Activated CD4-positive, alpha-beta T cell treated with anti-CD3 and anti-CD28 coated beads, Interleukin-2, amount 50 U/mL, for 16 hours (primary cell): ENCODE results near the gene SH3TC1.

Source experiments
- DNase-seq: peaks from one replicate; pipeline ENCODE4 v3.0.0-alpha.2; 2020

The SH3TC1 gene

DNA sequence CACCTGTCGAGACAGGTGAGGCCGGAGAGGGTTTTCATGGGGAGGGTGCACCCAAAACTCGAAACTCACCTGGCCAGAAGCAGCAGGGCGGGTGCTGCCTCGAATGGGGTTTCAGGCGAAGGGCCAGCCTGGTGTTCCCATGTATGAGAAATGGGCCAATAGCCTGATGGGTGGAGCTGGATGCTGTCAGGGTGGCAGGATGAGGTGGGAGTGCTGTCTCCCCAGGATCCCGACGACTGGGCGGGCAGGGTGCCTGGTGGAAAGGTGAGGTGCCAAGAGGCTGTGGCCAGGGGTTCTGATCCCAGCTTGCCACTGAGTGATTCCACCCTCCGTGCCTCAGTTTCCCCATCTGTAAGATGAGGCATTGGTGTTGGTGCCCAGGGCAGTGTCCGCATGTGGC lies 16.8 kb upstream of the SH3TC1 start:
- no peak for DNase-seq

DNA sequence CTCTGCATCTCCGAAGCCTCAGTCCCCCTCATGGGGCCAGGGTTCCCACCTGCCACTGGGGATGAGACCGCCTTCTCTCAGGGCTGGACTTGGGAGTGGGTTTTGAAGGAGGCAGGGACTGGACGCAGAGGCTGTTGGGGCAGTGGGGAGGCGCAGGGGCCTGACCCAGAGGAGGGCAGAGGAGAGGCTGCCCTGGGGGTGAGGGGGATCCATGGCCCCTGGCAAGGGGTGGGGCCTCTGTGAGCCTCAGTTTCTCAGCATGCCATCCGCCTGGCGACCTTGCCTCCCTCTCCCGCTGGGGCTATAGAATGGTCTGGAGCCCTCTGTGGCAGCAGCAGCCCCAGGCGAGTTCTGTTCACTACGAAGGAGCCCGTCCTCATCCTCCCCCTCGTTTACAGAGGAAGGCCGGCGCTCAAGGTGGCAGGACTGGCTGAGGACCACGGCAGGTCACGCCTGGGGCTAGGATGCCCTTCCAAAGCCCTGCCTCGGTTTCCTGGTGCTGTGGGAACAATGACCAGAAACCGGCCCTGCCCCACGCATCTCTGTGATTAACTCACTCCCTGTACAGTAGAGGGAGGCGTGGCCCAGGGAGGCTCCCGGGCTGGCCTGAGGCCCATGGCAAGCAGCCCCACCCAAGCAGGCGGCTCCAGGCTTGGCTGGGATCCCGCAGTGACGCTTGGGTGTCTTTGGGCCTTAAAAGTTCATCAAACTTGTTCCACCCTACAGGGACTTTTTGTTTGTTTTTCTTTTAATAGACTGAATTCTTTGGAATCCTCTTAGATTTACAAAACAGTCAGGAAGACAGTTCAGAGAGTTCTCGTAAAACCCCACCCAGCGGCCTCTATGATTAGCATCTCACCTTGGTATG lies 16.0 kb upstream of the SH3TC1 start:
- DNase-seq = no peak

DNA sequence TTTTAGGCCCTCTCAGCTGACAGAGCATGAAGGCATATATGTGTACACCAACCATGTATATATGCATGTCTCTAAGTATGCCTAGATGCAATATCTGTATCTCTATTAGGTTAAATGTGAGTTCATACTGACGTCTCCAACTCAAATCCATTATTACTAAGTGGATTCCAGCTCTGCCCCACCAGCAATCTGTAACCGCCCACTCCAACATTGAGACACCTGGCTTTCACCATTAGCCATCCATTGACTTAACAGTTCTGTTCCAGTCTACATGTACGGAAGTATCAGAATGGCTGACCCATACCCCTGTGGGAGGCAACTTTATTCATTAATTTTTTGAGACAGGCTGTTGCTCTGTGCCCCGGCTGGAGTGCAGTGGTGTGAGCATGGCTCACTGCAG lies 15.0 kb upstream of the SH3TC1 start:
- DNase-seq = no peak

DNA sequence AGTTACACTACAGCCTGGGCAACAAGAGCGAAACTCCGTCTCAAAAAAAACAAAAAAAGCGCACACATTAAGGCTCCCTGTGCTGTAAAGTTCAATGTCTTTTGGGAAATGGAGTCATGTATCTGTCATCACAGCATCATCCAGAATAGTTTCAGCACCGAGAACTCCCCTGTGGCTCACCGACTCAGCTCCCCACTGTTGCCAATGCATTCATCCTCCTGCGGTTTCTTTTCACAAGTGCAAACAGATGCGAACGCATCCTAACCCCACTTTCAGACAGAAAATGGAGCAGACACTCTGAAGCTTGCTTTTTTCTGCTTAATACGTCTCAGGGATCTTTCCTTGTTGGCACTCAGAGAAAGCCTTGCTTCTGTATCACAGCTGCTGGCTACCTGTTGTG lies 13.8 kb upstream of the SH3TC1 start:
- no peak for DNase-seq

DNA sequence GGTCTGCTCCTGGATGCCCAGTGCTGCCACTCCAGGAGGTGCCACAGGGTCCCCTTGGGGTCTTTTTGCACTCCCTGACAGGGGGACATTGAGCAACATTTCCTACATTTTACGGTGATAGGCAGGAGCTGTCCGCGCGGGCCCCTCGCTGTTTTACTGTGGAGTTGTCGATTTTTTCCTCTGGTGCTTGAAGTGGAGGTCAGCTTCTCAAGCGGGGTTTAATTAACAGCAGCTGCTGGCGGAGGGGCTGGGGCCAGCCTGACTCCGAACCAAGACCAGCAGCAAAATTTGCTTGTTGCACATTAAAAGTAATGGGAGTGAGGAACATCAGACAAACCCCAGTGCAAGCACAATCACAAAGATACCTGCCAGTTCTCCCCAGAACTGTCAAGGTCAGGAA lies 13.2 kb upstream of the SH3TC1 start:
- DNase-seq = no peak

DNA sequence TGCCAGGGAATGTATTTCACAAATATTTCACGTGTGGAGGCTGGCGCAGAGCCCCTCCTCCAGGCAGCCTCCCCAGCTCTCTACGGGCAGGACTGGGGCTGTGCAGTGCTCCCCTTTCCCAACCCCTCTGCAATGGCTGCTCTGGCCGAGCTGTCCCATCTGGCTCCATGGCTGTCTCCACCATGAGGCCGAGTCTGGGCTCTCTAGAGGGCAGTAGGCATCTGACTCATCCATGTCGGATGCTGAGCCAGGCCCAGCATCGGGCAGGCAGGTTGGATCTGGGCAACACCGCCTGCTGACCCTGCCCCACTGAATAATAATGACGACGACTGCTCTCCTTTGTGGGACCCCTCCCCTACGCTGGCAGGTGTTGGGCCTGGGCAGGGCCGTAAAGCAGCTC lies 11.0 kb upstream of the SH3TC1 start:
- DNase-seq = no peak

DNA sequence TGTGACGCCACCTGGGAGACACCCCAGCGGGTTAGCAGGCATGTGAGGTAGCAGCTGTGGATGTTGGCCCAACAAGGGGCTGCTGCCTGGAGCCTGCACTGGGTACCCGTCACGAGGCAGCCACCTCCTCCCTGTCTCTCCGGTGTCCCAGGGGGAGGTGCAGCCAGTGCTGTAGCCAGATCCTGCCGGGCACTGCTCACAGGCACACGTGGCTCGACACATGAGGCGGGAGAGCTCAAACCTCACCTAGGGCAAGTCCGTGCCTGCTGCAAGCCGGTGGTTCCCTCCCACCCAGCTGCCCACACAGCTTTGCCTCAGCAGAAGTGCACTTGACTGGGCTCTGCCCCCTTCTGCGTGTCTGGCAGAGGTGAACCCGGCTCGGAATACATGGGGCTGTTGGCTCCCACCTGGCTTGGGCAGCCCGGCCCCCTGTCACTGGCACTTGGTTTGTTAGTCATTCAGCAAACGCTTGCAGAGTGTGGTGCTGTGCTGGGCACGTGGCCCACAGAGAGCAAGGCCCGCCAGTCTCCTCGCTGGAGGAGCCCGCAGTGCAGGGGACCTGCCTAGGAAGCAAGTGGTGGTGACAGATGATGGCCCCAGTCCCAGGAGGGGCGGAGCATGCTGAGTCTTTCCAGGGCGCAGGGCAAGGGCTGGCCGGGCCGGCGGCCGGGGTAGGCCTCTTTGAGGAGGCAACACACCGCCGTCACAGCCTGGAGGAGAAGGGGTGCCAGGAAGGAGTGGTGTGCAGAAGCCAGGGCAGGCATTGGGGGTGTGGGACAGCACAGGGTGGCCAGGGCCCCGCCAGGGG lies 10.1 kb upstream of the SH3TC1 start:
- DNase-seq = no peak

DNA sequence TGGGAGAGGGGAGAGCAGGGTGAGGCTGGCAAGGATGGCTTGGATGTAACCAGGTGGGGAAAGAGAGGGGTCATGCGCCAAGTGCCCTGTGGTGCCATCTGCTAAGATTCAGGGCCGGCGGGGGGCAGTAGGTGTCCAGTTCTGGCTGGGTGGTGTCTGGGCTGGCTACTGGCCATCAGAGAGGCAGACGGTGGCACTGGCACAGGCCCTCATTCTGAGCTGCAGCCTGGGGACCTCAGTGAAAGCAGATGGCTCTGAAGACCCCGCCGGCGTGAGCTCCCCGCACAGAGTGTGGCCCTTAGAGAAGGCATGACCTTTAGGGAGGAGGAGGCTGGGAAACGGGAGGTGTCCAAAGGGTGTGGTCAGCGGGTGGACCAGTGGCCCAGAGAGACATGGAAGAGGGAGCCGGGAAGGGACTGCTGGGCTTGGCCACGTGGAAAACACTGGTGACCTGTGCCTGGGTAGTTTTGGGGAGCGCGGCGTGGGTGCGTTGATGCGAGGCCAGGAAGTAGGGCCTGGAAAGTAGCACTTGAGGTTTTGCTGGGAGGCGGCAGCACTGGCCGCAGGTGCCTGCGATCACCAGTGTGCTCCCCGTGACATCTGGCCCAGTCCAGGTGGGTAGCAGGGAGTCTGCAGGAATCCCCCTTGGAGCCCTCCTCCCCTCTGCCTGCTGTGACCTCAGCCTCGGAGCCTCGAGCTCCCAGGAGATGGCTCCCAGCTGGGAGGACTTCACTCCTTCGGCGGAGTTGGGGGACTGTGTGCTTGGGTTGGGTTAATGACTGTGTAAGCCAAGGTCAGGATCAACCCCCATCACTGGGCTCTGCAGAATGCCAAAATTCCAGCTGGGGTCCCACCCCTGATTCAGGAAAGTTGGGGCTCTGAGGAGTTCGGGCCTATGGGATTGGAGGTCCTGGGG lies 9.3 kb upstream of the SH3TC1 start:
- DNase-seq = no peak

DNA sequence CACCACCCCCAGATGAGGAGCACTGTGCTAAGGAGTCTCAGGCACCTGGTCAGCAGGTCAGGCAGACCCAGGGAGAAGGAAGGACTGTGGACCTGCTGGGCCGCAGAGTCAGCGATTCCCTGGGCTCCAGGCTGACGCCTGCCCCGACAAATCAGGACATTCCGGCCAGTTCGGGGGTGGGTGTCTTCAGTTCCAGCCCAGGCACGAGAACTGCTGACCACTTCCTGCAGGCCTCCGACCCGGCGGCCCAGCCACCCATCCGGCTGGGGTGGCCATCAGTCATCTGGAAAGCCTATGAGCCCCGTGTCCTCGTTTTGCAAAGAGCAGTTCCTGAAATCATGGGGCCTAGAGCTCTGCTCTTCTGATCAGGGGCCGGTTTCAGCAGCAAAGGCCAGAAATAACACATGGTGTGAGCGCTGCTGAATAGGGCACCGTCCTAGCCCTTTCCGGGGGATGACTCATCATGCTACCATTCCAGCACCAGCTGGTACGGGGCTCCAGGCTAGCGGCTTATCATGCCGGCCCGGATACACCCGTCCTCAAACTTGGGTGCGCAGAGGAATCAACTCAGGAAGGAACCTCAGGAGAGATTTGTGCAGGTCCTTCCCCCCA lies 7.8 kb upstream of the SH3TC1 start:
- no peak for DNase-seq

DNA sequence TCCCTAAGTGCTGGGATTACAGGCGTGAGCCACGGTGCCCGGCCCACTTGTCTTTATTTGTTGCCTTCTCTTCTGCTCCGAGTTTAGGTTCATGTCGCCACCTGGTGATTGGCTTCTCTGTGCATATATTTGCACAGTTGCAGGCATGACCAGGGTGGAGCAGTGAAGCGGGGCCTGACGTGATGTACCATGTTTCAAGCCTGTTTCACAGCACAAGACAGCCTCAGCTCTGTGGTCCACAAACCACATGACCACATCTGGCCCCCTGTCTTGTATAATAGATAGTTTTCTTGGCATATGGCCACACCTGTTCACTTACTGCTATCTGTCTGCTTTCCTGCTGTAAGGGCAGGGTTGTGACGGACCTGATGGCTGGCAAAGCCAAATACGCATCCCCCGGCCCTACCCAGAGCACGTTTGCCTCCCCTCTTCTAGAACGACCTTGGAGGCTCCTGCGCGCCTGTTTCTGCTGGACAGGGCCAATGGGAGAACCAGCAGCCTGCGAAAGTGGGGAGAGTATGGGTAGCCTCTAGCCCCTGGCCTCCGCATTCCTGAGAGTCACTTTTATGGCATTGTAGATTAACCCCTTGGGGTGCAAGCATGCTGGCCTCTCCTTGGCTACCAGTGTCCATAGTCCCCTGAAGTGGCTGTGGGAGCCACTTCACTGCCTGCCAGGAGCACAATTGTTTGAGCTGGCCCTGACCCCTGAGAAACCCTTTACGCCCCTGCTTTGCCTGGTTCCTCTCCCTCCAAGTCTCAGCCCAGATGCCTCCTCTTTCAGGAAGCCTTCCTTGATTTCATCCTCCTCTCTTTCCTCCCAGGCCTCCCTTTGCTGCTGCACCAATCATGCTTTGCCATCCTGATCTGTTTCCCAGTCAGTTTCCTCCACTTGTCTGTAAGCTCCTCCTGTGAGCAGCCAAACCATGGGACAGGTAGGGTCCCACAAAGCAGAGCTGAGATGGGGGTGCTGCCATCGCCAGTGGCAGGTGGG lies 6.0 kb upstream of the SH3TC1 start:
- peak; percentile 18 for DNase-seq

DNA sequence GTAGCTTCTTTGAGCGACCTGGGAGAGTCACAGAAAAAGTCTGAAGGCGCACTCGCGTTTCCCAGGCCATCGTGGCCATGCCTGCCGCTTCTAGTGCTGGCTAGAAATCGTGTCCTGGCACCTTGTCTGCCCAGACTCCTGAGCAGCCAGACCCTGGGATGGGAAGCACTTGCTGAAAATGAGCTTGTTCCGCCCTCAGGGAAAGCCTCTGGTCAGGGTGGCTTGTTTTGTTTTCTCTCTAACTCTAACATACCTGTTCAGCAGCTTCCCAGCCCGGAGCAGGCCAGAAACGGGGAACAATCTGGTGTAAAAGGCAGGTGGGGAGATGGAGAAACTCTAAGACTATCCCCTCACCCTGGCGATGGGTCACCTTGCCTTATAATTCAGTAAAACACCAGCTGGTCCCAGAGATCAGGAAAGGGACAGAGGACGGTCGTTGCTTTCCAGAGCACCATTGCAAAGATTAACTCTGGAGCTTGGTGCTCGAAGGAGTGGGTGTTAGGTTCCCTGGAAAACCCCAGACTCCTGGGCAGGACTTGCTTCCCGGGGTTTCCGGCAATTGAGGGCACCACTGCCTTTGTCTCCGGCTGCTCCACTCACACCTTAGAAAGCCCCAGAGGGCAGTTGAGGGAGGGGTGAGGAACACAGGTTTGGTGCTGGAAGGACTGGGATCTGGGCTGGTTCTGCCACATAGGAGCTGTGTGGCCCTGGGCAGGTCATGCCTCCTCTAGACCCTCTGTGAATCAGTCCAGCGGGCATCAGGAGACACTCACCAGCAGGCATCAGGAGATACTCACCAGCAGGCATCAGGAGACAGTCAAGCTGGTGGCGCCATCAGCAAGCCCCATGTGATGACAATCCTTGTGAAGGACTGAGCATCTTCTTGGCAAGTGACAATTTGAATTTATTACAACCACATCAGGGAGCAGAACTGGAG lies 4.5 kb upstream of the SH3TC1 start:
- DNase-seq = no peak

DNA sequence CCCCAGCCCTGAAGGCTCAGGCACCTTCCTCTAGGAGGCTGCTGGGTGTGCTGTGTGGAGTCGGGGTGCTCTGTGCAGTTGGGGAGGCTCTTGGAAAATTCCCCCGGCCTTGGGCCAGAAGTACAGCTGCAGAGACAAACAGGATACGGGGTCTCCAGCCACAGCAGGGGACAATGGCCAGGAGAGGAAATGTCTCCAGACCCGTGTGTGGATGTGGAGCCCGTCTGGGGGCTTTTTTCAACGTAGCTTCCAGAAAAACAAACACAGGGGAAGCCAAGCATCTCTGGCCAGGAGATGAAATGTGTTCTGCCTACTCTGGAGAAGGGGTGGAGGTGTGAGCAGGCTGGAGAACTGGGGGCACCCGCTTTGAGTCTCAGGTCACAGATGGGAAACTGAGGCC lies 3.7 kb upstream of the SH3TC1 start:
- no peak for DNase-seq

DNA sequence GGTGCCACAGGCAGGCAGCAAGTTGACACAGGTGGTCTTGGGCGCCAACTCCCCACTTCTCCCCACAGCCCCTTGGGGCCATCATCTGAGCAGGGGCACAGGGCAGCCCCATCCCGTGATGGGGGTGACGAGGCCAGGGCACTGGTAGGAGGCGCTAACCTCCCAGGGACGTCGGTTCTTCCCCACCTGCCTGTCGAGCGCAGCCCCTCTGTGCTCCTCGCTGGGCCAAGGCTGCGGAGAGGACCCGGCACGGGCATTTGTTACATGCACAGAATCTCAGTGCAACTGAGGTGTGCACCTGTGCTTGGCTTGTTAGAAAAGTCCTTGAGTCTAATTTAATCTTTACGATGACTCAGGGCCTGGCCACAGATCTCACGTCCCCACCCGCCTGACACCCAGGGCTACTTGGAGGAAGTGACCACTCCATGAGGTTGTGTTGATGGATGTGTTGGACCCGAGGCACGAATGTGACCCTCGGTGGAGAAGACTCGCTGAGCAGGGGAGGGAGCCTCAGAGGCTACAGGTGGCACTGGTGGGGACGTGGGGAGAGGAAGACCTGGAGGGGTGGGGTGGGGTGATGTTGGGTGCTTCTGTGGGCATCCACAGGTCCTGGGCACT lies 3.1 kb upstream of the SH3TC1 start:
- DNase-seq = no peak

DNA sequence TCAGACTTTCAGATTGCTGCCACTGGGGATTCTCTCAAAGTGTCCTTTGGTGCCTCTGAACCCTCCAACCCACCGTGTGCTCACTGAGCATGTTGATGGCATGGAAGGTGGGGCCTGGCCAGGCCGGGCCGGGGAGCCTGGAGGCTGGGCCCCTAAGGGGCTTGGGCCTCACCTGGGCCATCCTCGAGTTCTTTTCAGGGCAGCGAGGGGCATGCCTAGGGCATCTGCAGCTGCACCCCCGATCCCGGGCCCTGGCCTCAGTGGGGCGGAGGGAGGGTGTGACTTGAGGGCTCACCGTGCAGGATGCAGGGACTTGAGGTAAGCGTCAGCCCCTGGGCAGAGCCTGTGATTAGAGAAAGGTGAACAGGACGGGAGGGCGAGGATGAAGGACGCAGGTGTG lies 1.6 kb upstream of the SH3TC1 start:
- DNase-seq = no peak

DNA sequence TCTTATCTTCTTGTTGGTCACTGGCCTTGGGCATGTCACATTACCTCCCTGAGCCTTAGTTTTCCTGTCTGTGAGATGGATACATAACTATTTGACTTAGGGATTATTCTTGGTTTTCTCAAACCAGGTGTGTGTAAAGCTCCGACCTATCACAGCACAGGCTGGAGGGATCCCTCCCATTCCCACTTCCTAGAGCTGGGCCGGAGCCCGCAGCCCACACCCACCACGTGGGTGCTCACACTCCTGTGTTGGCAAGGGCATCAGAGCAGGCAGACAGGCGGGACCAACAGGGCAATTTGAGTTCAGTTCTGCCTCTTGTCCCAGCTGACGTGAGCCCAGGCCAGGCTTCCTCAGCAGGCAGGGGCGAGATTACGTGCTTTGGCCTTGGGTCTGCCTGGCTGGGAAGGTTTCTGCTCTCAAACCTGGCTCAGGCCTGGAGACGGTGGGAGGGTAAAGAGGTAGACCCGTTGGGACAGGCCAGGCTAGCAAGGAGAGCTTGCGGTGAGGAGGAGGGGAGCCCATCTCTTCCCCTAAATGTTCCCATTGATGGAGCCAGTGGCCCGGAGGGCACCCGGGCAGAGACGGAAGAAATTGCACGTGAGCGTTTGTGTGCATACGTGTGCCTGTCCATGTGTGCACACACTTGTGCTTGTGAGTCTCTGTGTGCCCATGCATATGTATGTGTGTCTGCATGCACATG lies 734 bp upstream of the SH3TC1 start:
- no peak for DNase-seq

DNA sequence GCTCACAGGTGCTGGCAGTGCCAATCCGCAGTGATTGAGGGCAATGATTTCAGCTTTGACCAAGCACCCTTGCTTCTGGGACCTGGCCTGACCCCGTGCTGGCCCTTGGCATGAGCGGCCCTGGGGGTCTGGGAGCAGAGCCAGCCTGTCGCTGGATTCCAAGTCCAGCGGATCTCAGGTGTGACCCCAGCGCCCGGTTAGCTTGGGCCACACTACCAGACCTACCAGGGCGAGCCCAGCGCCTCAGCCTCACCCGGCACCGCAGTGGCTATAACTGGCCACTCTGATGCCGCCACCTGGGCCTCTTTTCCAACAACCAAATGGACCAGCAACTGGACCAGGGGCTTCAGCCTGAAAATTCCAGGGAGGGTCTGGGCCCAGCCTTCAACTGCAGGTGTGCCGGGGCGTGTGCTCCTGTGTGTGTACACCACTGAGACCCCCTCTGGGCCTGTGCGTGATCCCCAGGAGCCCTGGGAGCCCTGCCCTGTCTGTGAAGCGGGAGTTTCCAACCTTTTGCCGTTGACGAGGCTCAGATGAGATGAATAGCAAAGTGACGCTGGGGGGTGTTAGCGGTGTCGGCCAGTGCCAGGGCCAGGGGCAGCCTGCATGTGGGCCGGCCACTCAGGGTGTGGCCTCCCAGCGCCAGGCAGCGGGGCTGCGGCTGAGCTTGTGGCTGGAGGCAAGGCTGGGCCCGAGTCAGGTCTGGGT lies 658 bp downstream of the SH3TC1 start:
- no peak for DNase-seq

DNA sequence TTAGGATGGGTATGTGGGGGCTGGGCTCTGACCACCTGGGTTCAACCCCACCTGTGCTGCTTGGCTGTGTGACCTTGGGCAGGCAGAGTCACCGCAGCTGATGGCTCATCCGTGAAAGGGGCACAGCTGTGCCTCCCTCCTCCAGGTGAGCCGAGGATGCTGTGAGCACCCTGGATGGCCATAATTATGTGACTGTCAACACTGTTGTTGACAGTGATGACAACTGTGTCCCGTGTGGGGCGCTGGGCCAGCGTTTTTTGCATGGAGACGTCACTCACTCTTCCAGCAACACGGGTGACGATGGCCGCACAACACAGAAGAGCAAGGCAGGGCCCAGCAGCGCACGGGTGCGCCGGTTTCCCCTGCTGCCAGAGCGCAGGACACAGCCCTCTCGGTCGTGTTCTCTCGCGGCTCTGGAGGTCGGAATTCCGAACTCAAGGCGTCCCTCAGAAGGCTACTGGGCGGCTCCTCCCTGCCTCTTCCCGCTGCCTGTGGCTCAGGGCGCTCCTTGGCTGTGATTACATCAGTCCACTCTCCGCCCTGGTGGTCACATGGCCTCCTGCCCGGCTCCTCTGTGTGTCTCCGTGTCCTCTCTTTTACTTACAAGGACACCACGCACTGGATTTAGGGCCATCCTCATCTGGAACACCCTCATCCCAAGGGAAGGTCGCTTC lies 1.3 kb downstream of the SH3TC1 start:
- no peak for DNase-seq

DNA sequence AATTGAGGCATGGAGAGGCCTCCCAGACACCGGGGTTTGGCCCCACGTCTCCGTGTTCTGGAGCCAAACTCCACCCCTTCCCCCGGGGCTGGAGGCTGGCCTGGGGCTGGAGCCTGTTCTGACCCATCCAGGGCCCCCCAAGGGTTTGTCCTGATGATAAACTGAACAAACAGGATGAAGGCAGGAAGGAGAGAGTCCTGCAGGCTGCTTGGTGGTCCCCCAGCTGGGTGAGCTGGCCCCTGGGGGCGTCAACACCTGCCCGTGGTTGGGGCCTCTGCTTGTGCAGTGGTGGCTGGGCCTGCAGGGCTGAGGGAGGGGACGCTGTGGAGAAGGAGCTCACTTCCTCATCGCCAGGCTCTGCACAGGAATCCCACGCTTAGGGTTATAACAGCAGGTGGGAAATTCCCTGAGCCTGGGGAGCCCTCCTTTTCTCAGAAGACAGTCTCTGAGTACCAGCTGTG lies 2.3 kb downstream of the SH3TC1 start:
- peak; percentile 39 for DNase-seq
